PC-9 (cell line): ENCODE results near the gene ZNF438.

Experiments used
- CTCF ChIP-seq: fragments of 200-600 bp; sonication (generic); conservative IDR thresholded peaks from 2 replicates; pipeline ENCODE4 v1.6.1; 2017; ENCODE audit warnings: mixed run types, antibody characterized with exemption, mild to moderate bottlenecking, moderate library complexity
- EZH2 ChIP-seq: fragments of 200-600 bp; sonication (generic); IDR thresholded peaks from 2 replicates; pipeline ENCODE4 v1.8.0; 2017; ENCODE audit warnings: antibody characterized with exemption, low read depth

- TF ChIP-seq CTCF (no peak), EZH2 (no peak)
Observed at GRCh38 chr10:30846710-30847109, 185.0 kb downstream of the ZNF438 start.
